Transverse colon (tissue), 4 donors: ENCODE measurements around the gene SHC4. TPM values are rescaled to one million over a fixed set of nuclear protein-coding genes. Genes with fewer than 3 reads are reported as not detected.

Experiments used
- DNase-seq: peaks from one replicate; pipeline ENCODE4 v3.0.0-alpha.2; 2019
- H3K27ac ChIP-seq, 4 donors: fragments of 200-600 bp; sonication (generic); 2 replicates each; pipeline ENCODE4 v1.5.1; 2016 to 2018; ENCODE audit warnings: inconsistent platforms in 4 of 4
- H3K27me3 ChIP-seq: fragments of 200-600 bp; sonication (generic); 2 replicates; pipeline ENCODE4 v1.5.1; 2017; ENCODE audit warnings: inconsistent platforms
- H3K36me3 ChIP-seq, 4 donors: fragments of 200-600 bp; sonication (generic); 2 replicates each; pipeline ENCODE4 v1.5.1; 2017 to 2019; ENCODE audit warnings: inconsistent platforms in 4 of 4
- H3K4me1 ChIP-seq, 4 donors: fragments of 200-600 bp; sonication (generic); 2 replicates each; pipeline ENCODE4 v1.5.1; 2017 to 2020; ENCODE audit warnings: inconsistent platforms in 4 of 4
- H3K4me3 ChIP-seq, 4 donors: fragments of 200-600 bp; sonication (generic); 1 replicate in 1 of 4; 2 replicates in 3 of 4; pipeline versions ENCODE4 v1.5.1 to v1.6.1; 2017 to 2019; ENCODE audit warnings: inconsistent platforms in 4 of 4
- H3K9me3 ChIP-seq, 2 donors: fragments of 200-600 bp; sonication (generic); 2 replicates each; pipeline ENCODE4 v1.5.1; 2017 to 2019; ENCODE audit warnings: inconsistent platforms in 2 of 2
- EP300 ChIP-seq: sonication (generic); formaldehyde crosslinking; IDR thresholded peaks from one replicate; pipeline ENCODE4 v1.6.1; 2017; ENCODE audit warnings: antibody characterized with exemption, low read depth
- POLR2A ChIP-seq: fragments of 450-650 bp; IDR thresholded peaks from one replicate; pipeline ENCODE4 v1.6.1; 2016; ENCODE audit warnings: antibody characterized with exemption, mild to moderate bottlenecking, moderate library complexity
- POLR2AphosphoS5 ChIP-seq, 3 donors: sonication (generic); formaldehyde crosslinking; IDR thresholded peaks; one replicate each; pipeline ENCODE4 v1.6.1; 2016; ENCODE audit warnings: antibody characterized with exemption in 3 of 3
- WGBS, 2 donors: methylation state at CpG; one replicate each; pipeline ENCODE4 v1.1.5; 2018; ENCODE audit warnings: low coverage in 1 of 2; 5-methylcytosine and 5-hydroxymethylcytosine counted together
- in situ Hi-C, 4 donors: fragments of 200-750 bp; cut with MboI; loops; one replicate each; pipeline versions ENCODE4 v1.15.0 to v1.15.1; 2017; ENCODE audit warnings: low sequenced_read_pairs in 3 of 4, low pct_ligation_motif_present in 1 of 4, low pct_unique_long_range_greater_than_20kb in 1 of 4
- intact Hi-C: fragments of 100-400 bp; cut with DNase I; formaldehyde crosslinking; loops from one replicate; pipeline ENCODE4 v1.15.1; 2023; ENCODE audit warnings: low total_unique reads
- total RNA-seq, 4 donors: library from RNA; depleted of rRNA; stranded (reverse); fragments of >200 nt; gene quantifications; one replicate each; pipeline ENCODE4 v1.1.0, GENCODE V29; 2016
- TF ChIP-seq, protein P1 (sequence below), 5 experiments: fragments of 200-600 bp in 3 of 5; fragments of 450-650 bp in 2 of 5; sonication (generic) in 3 of 5; IDR thresholded peaks; 1 replicate in 2 of 5; 2 replicates in 3 of 5; pipeline ENCODE4 v1.5.1; 2016 to 2017; ENCODE audit warnings: antibody characterized with exemption in 5 of 5, inconsistent platforms in 3 of 5, mild to moderate bottlenecking in 2 of 5, moderate library complexity in 1 of 5

The SHC4 gene
- total RNA-seq, 4 donors from 2014 or later: 0.48 to 0.96 TPM; not detected in 2

DNA sequence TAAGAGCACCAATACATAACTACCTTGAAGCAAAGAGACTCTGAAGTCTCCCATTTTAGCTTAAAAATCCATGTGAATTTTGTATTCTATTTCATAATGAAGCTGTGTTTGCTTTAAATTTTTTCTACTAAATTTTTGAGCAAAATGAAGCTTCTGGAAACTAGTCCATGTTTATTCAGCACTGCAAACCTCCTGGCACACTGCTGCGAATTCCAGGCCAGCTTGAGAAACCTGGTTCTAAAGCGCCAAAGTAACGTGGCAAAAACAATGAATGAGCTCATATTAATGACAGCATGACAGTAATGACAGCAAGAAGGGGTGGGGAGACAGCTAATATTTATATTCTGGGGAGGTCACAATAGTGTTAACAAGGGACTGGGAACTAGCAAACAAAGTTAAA, 178.5 kb downstream of the SHC4 start:
- Histone ChIP-seq H3K4me3 (no peak overlapping the region), H3K9me3 (no peaks in the 10 kb centered on the region), H3K27me3 (no peaks in the 10 kb centered on the region), H3K36me3 (peaks cover 0 to 9% (median 0%) of the 10 kb centered on the region in 4 donors), H3K4me1 (no peaks in the 10 kb centered on the region), H3K27ac (no peak overlapping the region)
- no peak for DNase-seq
- WGBS, 2 donors: 74 to 88% methylated on average over 3 of the region's 3 CpGs
- in situ Hi-C loops: no loop called here
- TF ChIP-seq, protein P1, sequence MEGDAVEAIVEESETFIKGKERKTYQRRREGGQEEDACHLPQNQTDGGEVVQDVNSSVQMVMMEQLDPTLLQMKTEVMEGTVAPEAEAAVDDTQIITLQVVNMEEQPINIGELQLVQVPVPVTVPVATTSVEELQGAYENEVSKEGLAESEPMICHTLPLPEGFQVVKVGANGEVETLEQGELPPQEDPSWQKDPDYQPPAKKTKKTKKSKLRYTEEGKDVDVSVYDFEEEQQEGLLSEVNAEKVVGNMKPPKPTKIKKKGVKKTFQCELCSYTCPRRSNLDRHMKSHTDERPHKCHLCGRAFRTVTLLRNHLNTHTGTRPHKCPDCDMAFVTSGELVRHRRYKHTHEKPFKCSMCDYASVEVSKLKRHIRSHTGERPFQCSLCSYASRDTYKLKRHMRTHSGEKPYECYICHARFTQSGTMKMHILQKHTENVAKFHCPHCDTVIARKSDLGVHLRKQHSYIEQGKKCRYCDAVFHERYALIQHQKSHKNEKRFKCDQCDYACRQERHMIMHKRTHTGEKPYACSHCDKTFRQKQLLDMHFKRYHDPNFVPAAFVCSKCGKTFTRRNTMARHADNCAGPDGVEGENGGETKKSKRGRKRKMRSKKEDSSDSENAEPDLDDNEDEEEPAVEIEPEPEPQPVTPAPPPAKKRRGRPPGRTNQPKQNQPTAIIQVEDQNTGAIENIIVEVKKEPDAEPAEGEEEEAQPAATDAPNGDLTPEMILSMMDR (IDR thresholded peaks at IDR 0.05): no peak
- TF ChIP-seq EP300 (no peak), POLR2AphosphoS5 (IDR thresholded peaks at IDR 0.05) (no peak), POLR2A (no peak)
- intact Hi-C loops: no loop called here

DNA sequence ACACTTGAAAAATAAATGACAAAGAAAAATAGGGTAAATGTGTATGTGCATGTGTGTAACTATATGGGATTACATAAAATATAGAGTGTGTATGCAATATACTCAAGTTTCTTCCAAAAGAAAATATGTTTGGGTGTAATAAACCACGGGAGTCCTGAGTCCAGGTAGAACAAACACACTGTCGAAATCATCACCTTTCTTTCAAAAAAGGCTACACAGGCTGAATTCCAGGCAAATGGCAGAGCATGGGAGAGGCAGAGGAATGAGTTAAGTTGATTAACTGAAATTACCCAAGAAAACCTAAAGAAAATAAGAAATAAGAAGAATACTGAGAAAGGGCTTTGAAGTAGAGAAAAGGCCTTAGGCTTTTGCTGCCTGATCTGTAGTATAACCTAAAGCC, 179.0 kb downstream of the SHC4 start:
- in situ Hi-C loops: no loop called here
- no peak overlapping the region for H3K27ac ChIP-seq
- no peak for TF ChIP-seq POLR2A
- no peak for TF ChIP-seq POLR2AphosphoS5 (IDR thresholded peaks at IDR 0.05)
- TF ChIP-seq, protein P1 (IDR thresholded peaks at IDR 0.05): no peak
- no peak for TF ChIP-seq EP300

DNA sequence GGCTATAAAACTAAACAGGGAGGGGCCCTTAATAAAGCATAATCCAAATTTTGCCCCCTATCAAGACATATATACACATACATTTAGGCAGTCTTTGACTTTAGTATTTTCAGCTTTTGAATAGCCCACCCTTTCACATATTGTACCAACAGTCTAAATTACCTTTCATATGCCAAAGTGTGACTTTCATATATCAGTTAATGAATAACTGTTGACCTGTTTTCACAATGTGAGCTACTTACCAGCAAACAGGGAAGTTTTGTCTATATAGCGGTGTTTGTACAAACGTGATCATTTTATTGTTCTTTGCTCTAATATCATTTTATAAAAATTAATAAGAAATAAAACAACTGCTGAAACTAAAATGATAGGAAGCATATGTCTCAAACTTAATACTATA, 180.8 kb downstream of the SHC4 start:
- H3K4me1 ChIP-seq: no peaks in the 10 kb centered on the region
- DNase-seq: no peak
- no peak overlapping the region for H3K27ac ChIP-seq
- no peaks in the 10 kb centered on the region for H3K9me3 ChIP-seq
- intact Hi-C loops: no loop called here
- H3K36me3 ChIP-seq: peaks cover 0 to 4% (median 0%) of the 10 kb centered on the region in 4 donors
- TF ChIP-seq, protein P1 (IDR thresholded peaks at IDR 0.05): no peak
- no peak for TF ChIP-seq POLR2A
- no peak for TF ChIP-seq EP300
- no peak for TF ChIP-seq POLR2AphosphoS5 (IDR thresholded peaks at IDR 0.05)
- 51 to 84% methylated on average over 2 of the region's 2 CpGs for WGBS, 2 donors
- in situ Hi-C loops: no loop called here
- H3K4me3 ChIP-seq: no peak overlapping the region
- no peaks in the 10 kb centered on the region for H3K27me3 ChIP-seq

More for the DNA sequence above, 179.0 kb downstream of the SHC4 start:
- Histone ChIP-seq H3K9me3 (no peaks in the 10 kb centered on the region), H3K27me3 (no peaks in the 10 kb centered on the region), H3K4me3 (no peak overlapping the region), H3K4me1 (no peaks in the 10 kb centered on the region), H3K36me3 (peaks cover 0 to 9% (median 0%) of the 10 kb centered on the region in 4 donors)
- 85 to 91% methylated on average over 2 of the region's 2 CpGs for WGBS, 2 donors
- intact Hi-C loops: no loop called here
- no peak for DNase-seq

DNA sequence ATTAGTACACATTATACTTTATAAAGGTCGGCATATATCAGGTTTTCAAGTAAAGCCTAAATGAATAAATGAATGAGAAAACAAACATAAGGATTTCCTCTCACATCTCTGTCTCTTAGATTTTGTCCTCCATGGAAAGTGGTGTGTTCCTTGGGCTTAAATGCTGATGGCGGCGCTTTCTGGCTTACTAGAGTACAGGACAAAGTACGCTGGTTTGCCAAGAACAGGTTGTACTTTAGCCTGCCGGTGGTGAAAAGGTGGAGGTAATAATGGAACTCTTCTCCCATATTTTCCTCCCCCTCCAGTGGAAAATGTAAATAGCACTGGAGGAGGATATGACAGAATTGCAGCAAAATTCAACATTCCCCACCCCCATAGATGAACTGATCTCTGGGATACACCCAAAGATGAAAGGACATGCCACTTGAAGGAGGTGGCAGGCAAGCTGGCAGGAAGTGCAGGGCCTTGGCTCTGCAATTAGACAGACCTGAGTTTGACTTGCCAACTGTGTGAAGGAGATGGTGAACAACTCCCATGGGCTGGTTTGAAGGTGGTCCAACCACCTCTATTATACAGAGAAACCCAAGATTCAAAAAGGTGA, 182.1 kb downstream of the SHC4 start:
- TF ChIP-seq POLR2A: no peak
- TF ChIP-seq, protein P1 (IDR thresholded peaks at IDR 0.05): no peak
- TF ChIP-seq POLR2AphosphoS5 (IDR thresholded peaks at IDR 0.05): no peak
- no peak for TF ChIP-seq EP300
- in situ Hi-C loops: no loop called here
- Histone ChIP-seq H3K4me3 (no peak overlapping the region), H3K27me3 (no peaks in the 10 kb centered on the region), H3K9me3 (no peaks in the 10 kb centered on the region), H3K27ac (no peak overlapping the region), H3K4me1 (no peaks in the 10 kb centered on the region), H3K36me3 (peaks cover 0 to 4% (median 0%) of the 10 kb centered on the region in 4 donors)
- intact Hi-C loops: no loop called here
- WGBS, 2 donors: 74 to 96% methylated on average over 5 of the region's 5 CpGs
- no peak for DNase-seq
